ENCODE results near the gene TNNI3K. TPM values are rescaled to one million over a fixed set of nuclear protein-coding genes. Genes with fewer than 3 reads are reported as not detected.

The TNNI3K gene
- total RNA-seq, 1 donor from 2014 or later: 4.7 TPM

GRCh38 chr1:74392840-74393239, 157.7 kb downstream of the TNNI3K start:
- DNase-seq (ENCODE audit: low spot score): no peak

DNA sequence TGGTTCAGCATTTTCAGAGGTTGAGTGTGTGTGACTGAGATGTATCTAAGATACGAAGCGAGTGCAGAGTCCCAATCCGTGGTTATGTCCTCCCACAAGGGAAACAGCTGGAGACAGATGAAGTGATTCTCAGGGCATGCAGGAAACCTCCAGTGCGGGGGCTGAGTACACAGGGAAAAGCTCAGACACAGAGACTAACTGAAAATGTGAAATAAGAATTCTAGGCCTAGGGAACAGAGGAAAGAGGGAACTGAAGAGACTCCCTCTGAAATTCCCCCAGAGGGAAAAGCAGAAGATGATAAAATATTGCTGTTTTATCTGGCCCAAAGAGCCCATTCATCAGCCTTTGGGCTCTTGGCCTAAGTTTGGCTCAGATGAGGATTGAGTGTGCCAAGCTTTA, 160.4 kb downstream of the TNNI3K start:
- no peak for DNase-seq (ENCODE audit: low spot score)

- no peak for DNase-seq (ENCODE audit: low spot score)
Observed at GRCh38 chr1:74396462-74396861, 161.3 kb downstream of the TNNI3K start.

DNA sequence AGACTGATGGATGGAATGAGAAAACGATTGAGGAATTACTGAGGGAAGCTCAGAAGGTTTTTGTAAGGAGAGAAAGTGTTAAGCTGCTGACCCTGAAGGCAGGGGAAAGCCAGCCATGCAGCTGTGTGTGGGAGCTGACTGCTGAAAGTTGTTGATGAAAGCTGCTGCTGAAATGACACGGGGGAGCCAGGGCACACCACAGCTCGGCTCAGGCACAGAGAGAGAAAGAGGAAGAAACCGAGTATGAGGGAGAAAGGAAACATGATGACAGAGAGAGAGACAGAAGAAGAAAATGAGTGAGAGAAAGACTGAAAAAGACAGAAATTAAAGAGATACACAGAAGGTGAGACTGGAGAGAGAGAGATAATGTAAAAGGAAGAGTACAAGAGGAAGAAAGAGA, 161.7 kb downstream of the TNNI3K start:
- DNase-seq (ENCODE audit: low spot score): no peak

DNA sequence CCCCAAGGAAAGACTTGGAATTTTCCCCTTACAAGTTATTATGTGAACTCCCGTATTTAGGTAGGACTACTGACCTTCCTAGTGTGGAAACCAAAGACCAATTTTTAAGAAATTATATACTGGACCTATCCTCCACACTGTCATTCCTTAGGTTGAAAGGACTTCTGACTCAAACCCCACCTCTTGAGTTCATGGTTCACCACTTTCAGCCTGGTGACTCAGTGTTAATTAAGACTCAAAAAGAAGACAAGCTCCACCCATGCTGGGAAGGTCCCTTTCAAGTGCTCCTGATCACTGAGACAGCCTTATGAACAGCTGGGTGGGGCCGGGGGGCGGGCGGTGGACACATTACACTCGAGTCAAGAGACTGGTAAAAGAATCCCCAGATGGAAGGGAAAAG, 164.1 kb downstream of the TNNI3K start:
- no peak for DNase-seq (ENCODE audit: low spot score)

DNA sequence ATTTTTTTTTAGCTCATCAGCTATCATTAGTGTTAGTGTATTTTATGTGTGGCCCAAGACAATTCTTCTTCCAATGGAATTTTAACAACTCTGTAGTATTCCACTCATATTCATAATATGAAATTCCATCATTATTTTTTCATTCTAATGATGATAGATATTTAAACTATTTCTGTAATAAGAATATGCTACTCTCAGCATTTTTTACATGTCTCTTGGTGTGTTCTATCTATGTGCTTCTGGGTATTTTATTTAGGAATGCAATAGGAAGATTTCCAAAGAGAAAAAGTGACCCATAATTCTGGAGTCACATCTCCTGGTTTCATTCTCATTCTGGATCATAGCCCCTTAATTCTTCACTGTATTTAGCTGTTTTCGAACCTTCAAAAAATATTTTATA, 167.7 kb downstream of the TNNI3K start:
- no peak for DNase-seq (ENCODE audit: low spot score)

- DNase-seq (ENCODE audit: low spot score): no peak
Observed at GRCh38 chr1:74403606-74404005, 168.4 kb downstream of the TNNI3K start.

GRCh38 chr1:74406759-74407158, 171.6 kb downstream of the TNNI3K start:
- no peak for DNase-seq (ENCODE audit: low spot score)

GRCh38 chr1:74407902-74408301, 172.7 kb downstream of the TNNI3K start:
- no peak for DNase-seq (ENCODE audit: low spot score)

- DNase-seq (ENCODE audit: low spot score): no peak
Observed at GRCh38 chr1:74412244-74412643, 177.1 kb downstream of the TNNI3K start.

GRCh38 chr1:74415935-74416334, 180.7 kb downstream of the TNNI3K start:
- DNase-seq (ENCODE audit: low spot score): no peak

GRCh38 chr1:74419611-74420010, 184.4 kb downstream of the TNNI3K start:
- no peak for DNase-seq (ENCODE audit: low spot score)

- DNase-seq (ENCODE audit: low spot score): no peak
Observed at GRCh38 chr1:74420467-74420866, 185.3 kb downstream of the TNNI3K start.

GRCh38 chr1:74422421-74423292, 187.5 kb downstream of the TNNI3K start:
- no peak for DNase-seq (ENCODE audit: low spot score)

DNA sequence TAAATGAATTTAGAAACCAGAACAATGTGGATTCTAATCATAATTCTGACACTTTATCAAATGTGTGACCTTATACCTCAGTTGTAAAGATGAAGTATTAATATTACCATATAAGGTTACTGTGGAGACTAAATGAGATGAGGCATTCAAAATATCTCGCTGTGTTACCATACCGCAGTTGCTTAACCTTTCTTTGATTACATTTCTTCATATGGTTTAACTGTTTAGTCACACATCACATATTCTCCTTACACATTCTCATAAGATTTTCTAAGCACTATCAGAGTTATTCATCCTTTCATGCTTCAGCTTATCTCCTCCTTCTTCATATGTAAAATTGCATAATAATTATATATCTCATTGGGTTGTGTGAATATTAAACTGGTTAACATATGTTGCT, 188.3 kb downstream of the TNNI3K start:
- no peak for DNase-seq (ENCODE audit: low spot score)

- DNase-seq (ENCODE audit: low spot score): no peak
Observed at GRCh38 chr1:74425676-74426075, 190.5 kb downstream of the TNNI3K start.

- no peak for DNase-seq (ENCODE audit: low spot score)
Observed at GRCh38 chr1:74426208-74426937, 191.2 kb downstream of the TNNI3K start.

DNA sequence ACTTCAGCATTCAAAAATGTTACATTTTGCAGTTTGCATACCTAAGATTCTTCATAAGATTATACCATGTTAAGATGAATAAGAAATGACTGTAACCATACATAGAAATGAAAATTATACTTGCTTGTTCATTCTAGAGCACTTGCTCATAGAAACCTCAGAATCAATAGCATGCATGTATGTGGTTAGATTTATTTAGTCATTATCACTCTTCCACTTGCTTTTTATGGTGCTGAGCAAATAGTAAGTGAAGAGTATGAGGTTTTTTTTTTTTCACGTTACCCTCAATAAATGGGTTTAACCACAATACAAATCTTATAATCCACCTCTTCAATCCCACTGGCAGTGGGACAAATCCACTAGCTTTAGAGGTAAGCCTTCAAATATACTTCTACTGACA, 192.5 kb downstream of the TNNI3K start:
- no peak for DNase-seq (ENCODE audit: low spot score)

GRCh38 chr1:74429580-74429979, 194.4 kb downstream of the TNNI3K start:
- no peak for DNase-seq (ENCODE audit: low spot score)

- no peak for DNase-seq (ENCODE audit: low spot score)
Observed at GRCh38 chr1:74430342-74430934, 195.3 kb downstream of the TNNI3K start.

DNA sequence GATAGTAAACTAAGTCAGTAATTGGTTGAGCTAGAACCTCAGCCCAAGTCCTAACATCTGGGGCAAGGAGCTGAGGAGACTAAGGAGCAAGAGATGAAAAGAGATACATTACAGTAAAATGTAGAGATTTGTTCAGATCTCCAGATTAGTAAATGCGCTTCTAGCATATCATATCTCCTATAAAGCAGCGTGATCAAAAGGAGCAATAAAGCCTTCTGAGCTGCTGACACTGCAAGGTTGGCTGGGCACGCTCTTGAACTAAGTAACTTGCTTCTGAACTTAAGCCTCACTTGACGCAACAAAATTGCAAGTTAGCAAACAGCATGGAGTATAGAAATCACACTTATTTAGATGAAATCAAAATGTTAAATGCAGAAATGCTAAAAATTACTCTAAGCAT, 196.3 kb downstream of the TNNI3K start:
- DNase-seq (ENCODE audit: low spot score): no peak

- no peak for DNase-seq (ENCODE audit: low spot score)
Observed at GRCh38 chr1:74432325-74432724, 197.1 kb downstream of the TNNI3K start.

- DNase-seq (ENCODE audit: low spot score): no peak
Observed at GRCh38 chr1:74434321-74434720, 199.1 kb downstream of the TNNI3K start.
